ENCODE measurements around the gene GRIN3B. TPM values are rescaled to one million over a fixed set of nuclear protein-coding genes. Genes with fewer than 3 reads are reported as not detected.

The GRIN3B gene
- total RNA-seq, 4 donors from 2014 or later, result not detected

- H3K27me3 ChIP-seq, result peaks cover 61 to 75% (median 62%) of the 10 kb centered on the region in 3 donors
- ATAC-seq (peak in 1 of 2 donors; percentile 3), DNase-seq (no peak)
- no peaks in the 10 kb centered on the region for H3K36me3 ChIP-seq
- in situ Hi-C loops (cut with MboI; ENCODE audit: low sequenced_read_pairs in 4 of 4) (no loop called here), intact Hi-C loops (cut with DNase I; ENCODE audit: low total_unique reads) (loop anchor here (2.0 kb wide), 1 partner anchor 230 kb away; no protein-coding TSS in a partner anchor)
- TF ChIP-seq, protein P1, sequence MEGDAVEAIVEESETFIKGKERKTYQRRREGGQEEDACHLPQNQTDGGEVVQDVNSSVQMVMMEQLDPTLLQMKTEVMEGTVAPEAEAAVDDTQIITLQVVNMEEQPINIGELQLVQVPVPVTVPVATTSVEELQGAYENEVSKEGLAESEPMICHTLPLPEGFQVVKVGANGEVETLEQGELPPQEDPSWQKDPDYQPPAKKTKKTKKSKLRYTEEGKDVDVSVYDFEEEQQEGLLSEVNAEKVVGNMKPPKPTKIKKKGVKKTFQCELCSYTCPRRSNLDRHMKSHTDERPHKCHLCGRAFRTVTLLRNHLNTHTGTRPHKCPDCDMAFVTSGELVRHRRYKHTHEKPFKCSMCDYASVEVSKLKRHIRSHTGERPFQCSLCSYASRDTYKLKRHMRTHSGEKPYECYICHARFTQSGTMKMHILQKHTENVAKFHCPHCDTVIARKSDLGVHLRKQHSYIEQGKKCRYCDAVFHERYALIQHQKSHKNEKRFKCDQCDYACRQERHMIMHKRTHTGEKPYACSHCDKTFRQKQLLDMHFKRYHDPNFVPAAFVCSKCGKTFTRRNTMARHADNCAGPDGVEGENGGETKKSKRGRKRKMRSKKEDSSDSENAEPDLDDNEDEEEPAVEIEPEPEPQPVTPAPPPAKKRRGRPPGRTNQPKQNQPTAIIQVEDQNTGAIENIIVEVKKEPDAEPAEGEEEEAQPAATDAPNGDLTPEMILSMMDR (IDR thresholded peaks at IDR 0.05 in 4 of 5, conservative IDR thresholded peaks at IDR 0.05 in 1 of 5), result no peak
- TF ChIP-seq POLR2A (IDR thresholded peaks at IDR 0.05), result no peak
- H3K4me1 ChIP-seq, result peaks cover 0 to 8% of the 10 kb centered on the region in 2 donors
- H3K27ac ChIP-seq, result no peak overlapping the region
- H3K4me3 ChIP-seq, result no peak overlapping the region
- H3K9me3 ChIP-seq, result no peaks in the 10 kb centered on the region
Observed at GRCh38 chr19:1000591-1001537, 645 bp downstream of the GRIN3B start.

GRCh38 chr19:1001538-1002166 is 1.4 kb downstream of the GRIN3B start:
- ATAC-seq, result peak; percentile 46 to 58

DNA sequence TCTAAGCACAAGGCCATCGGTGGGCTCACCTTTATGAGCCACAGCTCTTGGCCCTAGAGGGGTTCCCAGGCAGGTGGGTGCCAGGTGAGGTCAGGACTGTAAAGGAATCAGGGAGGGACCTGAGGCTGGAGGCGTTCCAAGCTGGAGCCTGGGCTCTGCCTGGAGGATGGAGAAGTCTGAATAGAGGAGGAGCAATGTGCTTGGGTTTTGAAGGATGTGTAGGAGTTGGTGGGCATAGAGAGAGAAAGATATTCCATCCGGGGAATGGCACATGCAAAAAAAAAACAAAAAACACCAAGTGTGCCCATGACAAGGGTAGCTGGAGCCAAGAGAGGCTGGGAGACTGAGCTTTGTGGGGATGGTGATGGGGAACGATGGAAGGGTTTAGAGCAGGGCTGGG is 2.4 kb downstream of the GRIN3B start:
- Histone ChIP-seq H3K36me3 (no peaks in the 10 kb centered on the region), H3K27me3 (peaks cover 44 to 58% (median 44%) of the 10 kb centered on the region in 3 donors), H3K4me1 (no peaks in the 10 kb centered on the region), H3K4me3 (no peak overlapping the region), H3K27ac (no peak overlapping the region), H3K9me3 (no peaks in the 10 kb centered on the region)
- ATAC-seq (no peak), DNase-seq (no peak)
- intact Hi-C loops (cut with DNase I; ENCODE audit: low total_unique reads), result no loop called here
- in situ Hi-C loops (cut with MboI; ENCODE audit: low sequenced_read_pairs in 4 of 4), result no loop called here
- TF ChIP-seq, protein P1 (IDR thresholded peaks at IDR 0.05 in 4 of 5, conservative IDR thresholded peaks at IDR 0.05 in 1 of 5), result no peak
- no peak for TF ChIP-seq POLR2A (IDR thresholded peaks at IDR 0.05)

More at GRCh38 chr19:1001538-1002166, 1.4 kb downstream of the GRIN3B start:
- Histone ChIP-seq H3K36me3 (no peaks in the 10 kb centered on the region), H3K9me3 (no peaks in the 10 kb centered on the region), H3K4me3 (no peak overlapping the region), H3K27me3 (peaks cover 54 to 67% (median 54%) of the 10 kb centered on the region in 3 donors), H3K4me1 (no peaks in the 10 kb centered on the region), H3K27ac (no peak overlapping the region)
- in situ Hi-C loops (cut with MboI; ENCODE audit: low sequenced_read_pairs in 4 of 4), result no loop called here
- no peak for TF ChIP-seq POLR2A (IDR thresholded peaks at IDR 0.05)
- TF ChIP-seq, protein P1 (IDR thresholded peaks at IDR 0.05 in 4 of 5, conservative IDR thresholded peaks at IDR 0.05 in 1 of 5), result peak; percentile 82 to 92 (median 85)
- no peak for DNase-seq
- intact Hi-C loops (cut with DNase I; ENCODE audit: low total_unique reads), result loop anchor here (2.0 kb wide), 1 partner anchor 231 kb away; no protein-coding TSS in a partner anchor

- Histone ChIP-seq H3K36me3 (no peaks in the 10 kb centered on the region), H3K27me3 (peaks cover 37 to 51% (median 38%) of the 10 kb centered on the region in 3 donors), H3K9me3 (no peaks in the 10 kb centered on the region), H3K4me1 (no peaks in the 10 kb centered on the region), H3K27ac (no peak overlapping the region), H3K4me3 (no peak overlapping the region)
- TF ChIP-seq, protein P1 (IDR thresholded peaks at IDR 0.05 in 4 of 5, conservative IDR thresholded peaks at IDR 0.05 in 1 of 5), result no peak
- TF ChIP-seq POLR2A (IDR thresholded peaks at IDR 0.05), result no peak
- DNase-seq (no peak), ATAC-seq (no peak)
- intact Hi-C loops (cut with DNase I; ENCODE audit: low total_unique reads), result no loop called here
- in situ Hi-C loops (cut with MboI; ENCODE audit: low sequenced_read_pairs in 4 of 4), result no loop called here
Observed at GRCh38 chr19:1003283-1003682, 3.1 kb downstream of the GRIN3B start.
